Epithelial cell of umbilical artery (primary cell): ENCODE data around the gene PRR16. TPM values are rescaled to one million over a fixed set of nuclear protein-coding genes. Genes with fewer than 3 reads are reported as not detected.

Source experiments
- total RNA-seq: library from RNA; depleted of rRNA; stranded (reverse); fragments of >200 nt; gene quantifications from 2 replicates; pipeline ENCODE4 v1.2.3, GENCODE V29; 2014

PRR16 gene
- 0.32 and 1.2 TPM in 2 replicates for total RNA-seq

GRCh38 chr5:120463991-120464626 lies at the start of gene PRR16:
Gene PRR16 (plus strand): TSS chr5:120464300.

